Measurements from ENCODE around the gene PNKP. TPM values are rescaled to one million over a fixed set of nuclear protein-coding genes. Genes with fewer than 3 reads are reported as not detected.
A peak's percentile ranks its signal among the peaks of the same experiment; 100 is the strongest.

The PNKP gene
- total RNA-seq, 1 donor from 2014 or later, result 40.3 TPM

GRCh38 chr19:49851456-49852259, 15.7 kb downstream of the PNKP start:
- intact Hi-C loops (cut with DNase I), result loop anchor here (10.0 kb wide), 1 partner anchor 97 kb away; no protein-coding TSS in a partner anchor
- Histone ChIP-seq H3K36me3 (peaks cover 0 to 22% of the 10 kb centered on the region in 2 donors), H3K4me1 (peaks cover 36% of the 10 kb centered on the region), H3K27me3 (no peaks in the 10 kb centered on the region), H3K9me3 (no peaks in the 10 kb centered on the region), H3K4me3 (peak overlapping the region; percentile 83 to 93), H3K27ac (peak overlapping the region; percentile 100)
- TF ChIP-seq POLR2AphosphoS5 (IDR thresholded peaks at IDR 0.05; ENCODE audit: insufficient read depth in 1 of 2, low read depth in 1 of 2) (peak in 1 of 2 donors; percentile 37), POLR2A (IDR thresholded peaks at IDR 0.05) (no peak)
- no peak for DNase-seq (ENCODE audit: extremely low spot score in 2 of 2)

- Histone ChIP-seq H3K27ac (peak within 1 kb of the TSS; percentile 100), H3K9me3 (no peaks in the 10 kb centered on the region), H3K4me1 (peaks cover 36% of the 10 kb centered on the region), H3K36me3 (peaks cover 0 to 12% of the 10 kb centered on the region in 2 donors), H3K4me3 (peak within 1 kb of the TSS; percentile 83 to 93), H3K27me3 (no peaks in the 10 kb centered on the region)
- DNase-seq (ENCODE audit: extremely low spot score in 2 of 2), result no peak
- intact Hi-C loops (cut with DNase I), result loop anchor here (10.0 kb wide), 1 partner anchor 96 kb away; no protein-coding TSS in a partner anchor
- TF ChIP-seq CTCF (IDR thresholded peaks at IDR 0.05), result no peak
- TF ChIP-seq POLR2AphosphoS5 (IDR thresholded peaks at IDR 0.05; ENCODE audit: insufficient read depth in 1 of 2, low read depth in 1 of 2), result peak; percentile 91 to 96
- peak in 1 of 2 donors; percentile 50 for TF ChIP-seq POLR2A (IDR thresholded peaks at IDR 0.05)
Measured at GRCh38 chr19:49850487-49851342, 16.7 kb downstream of the PNKP start, which contains the start of gene PTOV1. TSS of gene PTOV1 (plus strand) at chr19:49851159.

- H3K36me3 ChIP-seq, result peaks cover 0 to 7% of the 10 kb centered on the region in 2 donors
- TF ChIP-seq POLR2A (IDR thresholded peaks at IDR 0.05) (no peak), CTCF (IDR thresholded peaks at IDR 0.05) (no peak), POLR2AphosphoS5 (IDR thresholded peaks at IDR 0.05; ENCODE audit: insufficient read depth in 1 of 2, low read depth in 1 of 2) (no peak)
- H3K27me3 ChIP-seq, result no peaks in the 10 kb centered on the region
- no peaks in the 10 kb centered on the region for H3K9me3 ChIP-seq
- H3K4me3 ChIP-seq, result peak overlapping the region; percentile 83 to 93
- intact Hi-C loops (cut with DNase I), result loop anchor here (10.0 kb wide), 1 partner anchor 95 kb away; no protein-coding TSS in a partner anchor
- no peak for DNase-seq (ENCODE audit: extremely low spot score in 2 of 2)
- H3K4me1 ChIP-seq, result peaks cover 36% of the 10 kb centered on the region
- peak overlapping the region; percentile 100 for H3K27ac ChIP-seq
Measured at GRCh38 chr19:49850221-49850486, 17.2 kb downstream of the PNKP start.

GRCh38 chr19:49849433-49850220, 17.7 kb downstream of the PNKP start:
- Histone ChIP-seq H3K27me3 (no peaks in the 10 kb centered on the region), H3K4me1 (peaks cover 36% of the 10 kb centered on the region), H3K36me3 (peaks cover 0 to 2% of the 10 kb centered on the region in 2 donors), H3K9me3 (no peaks in the 10 kb centered on the region), H3K4me3 (peak overlapping the region in 1 of 2 donors; percentile 93), H3K27ac (peak overlapping the region; percentile 100)
- DNase-seq (ENCODE audit: extremely low spot score in 2 of 2), result no peak
- intact Hi-C loops (cut with DNase I), result loop anchor here (10.0 kb wide), 2 partner anchors 75 to 95 kb away; no protein-coding TSS in a partner anchor
- no peak for TF ChIP-seq POLR2A (IDR thresholded peaks at IDR 0.05)
- no peak for TF ChIP-seq POLR2AphosphoS5 (IDR thresholded peaks at IDR 0.05; ENCODE audit: insufficient read depth in 1 of 2, low read depth in 1 of 2)
- TF ChIP-seq CTCF (IDR thresholded peaks at IDR 0.05), result no peak

GRCh38 chr19:49848938-49849337, 18.4 kb downstream of the PNKP start:
- no peak overlapping the region for H3K27ac ChIP-seq
- no peaks in the 10 kb centered on the region for H3K9me3 ChIP-seq
- intact Hi-C loops (cut with DNase I), result loop anchor here (10.0 kb wide), 1 partner anchor 74 kb away; no protein-coding TSS in a partner anchor
- H3K27me3 ChIP-seq, result no peaks in the 10 kb centered on the region
- H3K4me3 ChIP-seq, result no peak overlapping the region
- TF ChIP-seq CTCF (IDR thresholded peaks at IDR 0.05), result no peak
- no peak for TF ChIP-seq POLR2A (IDR thresholded peaks at IDR 0.05)
- H3K4me1 ChIP-seq, result peaks cover 29% of the 10 kb centered on the region
- no peak for DNase-seq (ENCODE audit: extremely low spot score in 2 of 2)
- H3K36me3 ChIP-seq, result no peaks in the 10 kb centered on the region
